K562 (cell line): ENCODE data around the gene PLEKHH2. TPM values are rescaled to one million over a fixed set of nuclear protein-coding genes. Genes with fewer than 3 reads are reported as not detected.

ENCODE experiments used
- ATAC-seq: fragments of 200-7000 bp; cut with Tn5 transposase; 3 replicates; pipeline ENCODE4 v1.9.1; 2020; ENCODE audit warnings: moderate library complexity
- BruUV-seq: library from RNA; stranded (reverse); fragments of 400-500 nt; replicated peaks from 2 replicates; lab custom pipeline; 2021; lab: Mats Ljungman, UMichigan
- CTCF ChIA-PET: fragments of 300-600 bp; formaldehyde crosslinking; extraction: SDS; loops from one replicate; lab custom pipeline; 2021; ENCODE audit warnings: low intra/inter-chr PET ratio; lab: Yijun Ruan, JAX
- POLR2A ChIA-PET: fragments of 300-600, 350-650 bp; sonication (Branson Sonifier 250); formaldehyde crosslinking; extraction: SDS; loops from one replicate; lab custom pipeline; 2021; ENCODE audit warnings: antibody characterized with exemption, inconsistent platforms; lab: Yijun Ruan, JAX
- DNase-seq, 4 experiments: peaks; one replicate each; pipeline versions ENCODE4 v3.0.0 to v3.0.0-alpha.2; 2011 to 2018; ENCODE audit warnings: low spot score in 3 of 4, mixed read lengths in 3 of 4; ENCODE audit errors: extremely low read depth in 1 of 4
- FAIRE-seq: peaks from 2 replicates; lab custom pipeline; 2011; peaks lifted over from hg19 to GRCh38; lab: Jason Lieb, UNC
- H2AFZ ChIP-seq: 2 replicates; pipeline ENCODE4 v1.6.0; 2011; ENCODE audit warnings: low read depth, low read length, control low read depth, inconsistent platforms
- H3K27ac ChIP-seq: fragments of 200-600 bp; 3 replicates; pipeline ENCODE4 v1.8.0; 2011; ENCODE audit warnings: low read depth, mild to moderate bottlenecking, control low read depth, inconsistent platforms, low read length, moderate library complexity, mixed read lengths; ENCODE audit errors: extremely low read depth
- H3K27me3 ChIP-seq, 2 experiments: fragments of 300-600 bp in 1 of 2; 2 replicates in 1 of 2; 3 replicates in 1 of 2; pipeline versions ENCODE4 v1.6.0 to v1.8.0; 2011; ENCODE audit warnings: inconsistent platforms in 2 of 2, low read length in 2 of 2, mild to moderate bottlenecking in 1 of 2, mixed read lengths in 1 of 2, moderate library complexity in 1 of 2; ENCODE audit not compliant: control insufficient read depth in 2 of 2, insufficient read depth in 2 of 2
- H3K36me3 ChIP-seq: fragments of 300-600 bp; 3 replicates; pipeline ENCODE4 v1.8.0; 2011; ENCODE audit warnings: mild to moderate bottlenecking, low read length, inconsistent platforms; ENCODE audit not compliant: control insufficient read depth, insufficient read depth
- H3K4me1 ChIP-seq, 2 experiments: fragments of 200-600 bp in 1 of 2; replicated peaks in 1 of 2; 2 replicates in 1 of 2; 3 replicates in 1 of 2; pipeline versions ENCODE4 v1.5.1 to v1.8.0; 2011; ENCODE audit warnings: inconsistent platforms in 2 of 2, low read length in 2 of 2, mild to moderate bottlenecking in 1 of 2, mixed read lengths in 1 of 2, moderate library complexity in 1 of 2; ENCODE audit not compliant: control insufficient read depth in 2 of 2, insufficient read depth in 2 of 2
- H3K4me2 ChIP-seq: 2 replicates; pipeline ENCODE4 v1.6.1; 2011; ENCODE audit warnings: low read length, control low read depth, inconsistent platforms, mixed read lengths; ENCODE audit not compliant: insufficient read depth
- H3K4me3 ChIP-seq: fragments of 200-600 bp; sonication (generic), shearing (Covaris generic); 2 replicates; pipeline ENCODE4 v1.5.1; 2016; ENCODE audit warnings: control low read depth, inconsistent platforms
- H3K79me2 ChIP-seq: fragments of 200-600 bp; 3 replicates; pipeline ENCODE4 v1.8.0; 2011; ENCODE audit warnings: low read length, inconsistent platforms; ENCODE audit not compliant: control insufficient read depth, insufficient read depth
- H3K9ac ChIP-seq, 2 experiments: 2 replicates each; pipeline versions ENCODE4 v1.6.0 to v1.6.1; 2011; ENCODE audit warnings: low read depth in 2 of 2, low read length in 2 of 2, control low read depth in 1 of 2, inconsistent platforms in 1 of 2, mild to moderate bottlenecking in 1 of 2, mixed read lengths in 1 of 2; ENCODE audit not compliant: insufficient read depth in 1 of 2
- H3K9me1 ChIP-seq: one replicate; pipeline ENCODE4 v1.6.0; 2011; ENCODE audit warnings: inconsistent platforms, mild to moderate bottlenecking, low read length, moderate library complexity; ENCODE audit not compliant: control insufficient read depth, insufficient read depth
- H3K9me3 ChIP-seq: replicated peaks from 2 replicates; pipeline ENCODE4 v1.5.1; 2011; ENCODE audit warnings: low read depth, low read length, inconsistent platforms; ENCODE audit not compliant: control insufficient read depth, insufficient read depth
- H4K20me1 ChIP-seq: replicated peaks from 2 replicates; pipeline ENCODE4 v1.6.1; 2011; ENCODE audit warnings: low read length, inconsistent platforms, mixed read lengths; ENCODE audit not compliant: control insufficient read depth, insufficient read depth
- CEBPB ChIP-seq: fragments of 450-650 bp; IDR thresholded peaks from 2 replicates; pipeline ENCODE4 v1.6.1; 2016; ENCODE audit warnings: missing genetic modification characterization, missing compliant biosample characterization
- CLOCK ChIP-seq: fragments of 250-450 bp; sonication (Bioruptor Pico); IDR thresholded peaks from 2 replicates; pipeline ENCODE4 v1.4.0; 2020; ENCODE audit warnings: mild to moderate bottlenecking, moderate library complexity, borderline replicate concordance
- DACH1 ChIP-seq: fragments of 450-650 bp; IDR thresholded peaks from 2 replicates; pipeline ENCODE4 v1.6.1; 2018; ENCODE audit not compliant: partially characterized antibody
- ILF3 ChIP-seq: fragments of 450-650 bp; IDR thresholded peaks from 2 replicates; pipeline ENCODE4 v1.6.1; 2018; ENCODE audit warnings: antibody characterized with exemption, mild to moderate bottlenecking, moderate library complexity, borderline replicate concordance
- IRF9 ChIP-seq: fragments of 450-650 bp; IDR thresholded peaks from 2 replicates; pipeline ENCODE4 v1.6.1; 2016; ENCODE audit warnings: missing biosample characterization, missing genetic modification characterization
- PURB ChIP-seq: sonication (generic); formaldehyde crosslinking; IDR thresholded peaks from 2 replicates; pipeline ENCODE4 v1.9.0; 2021; ENCODE audit warnings: low read depth, mild to moderate bottlenecking, missing genetic modification reagents
- STAT5A ChIP-seq: IDR thresholded peaks from 2 replicates; pipeline ENCODE4 v1.6.1; 2012; ENCODE audit warnings: low read length, inconsistent platforms, borderline replicate concordance
- TCF3 ChIP-seq: sonication (generic); formaldehyde crosslinking; IDR thresholded peaks from 2 replicates; pipeline ENCODE4 v1.4.0; 2020; ENCODE audit warnings: mild to moderate bottlenecking, missing genetic modification reagents
- ZBTB9 ChIP-seq: fragments of 450-650 bp; formaldehyde crosslinking; IDR thresholded peaks from 2 replicates; pipeline ENCODE4 v1.4.0; 2020; ENCODE audit warnings: mild to moderate bottlenecking, moderate library complexity
- ZFP36 ChIP-seq: fragments of 150-350 bp; IDR thresholded peaks from 2 replicates; pipeline ENCODE4 v1.6.1; 2018; ENCODE audit warnings: low read length, low read depth; ENCODE audit not compliant: partially characterized antibody
- ZNF263 ChIP-seq: sonication (generic); formaldehyde crosslinking; IDR thresholded peaks from 2 replicates; pipeline ENCODE4 v1.8.0; 2022; ENCODE audit warnings: mild to moderate bottlenecking, missing genetic modification reagents, borderline replicate concordance
- ZNF696 ChIP-seq: fragments of 250-450 bp; sonication (Bioruptor Pico); conservative IDR thresholded peaks from 2 replicates; pipeline ENCODE4 v1.4.0; 2020; ENCODE audit warnings: mild to moderate bottlenecking, moderate library complexity
- WGBS: fragments of 100-300 bp; shearing (Covaris generic); methylation state at CpG from one replicate; pipeline ENCODE4 v1.1.6; 2016; ENCODE audit warnings: low coverage, mixed read lengths; ENCODE audit not compliant: insufficient coverage; ENCODE audit errors: missing lambda C conversion rate; 5-methylcytosine and 5-hydroxymethylcytosine counted together
- in situ Hi-C: fragments of 300-500 bp; cut with MboI; formaldehyde crosslinking; loops from 4 replicates; pipeline ENCODE4 v1.15.0; 2018; ENCODE audit warnings: inconsistent platforms, mixed read lengths
- intact Hi-C: fragments of 100-400 bp; cut with micrococcal nuclease; formaldehyde crosslinking; loops from 2 replicates; pipeline ENCODE4 v1.14.2; 2022
- polyA plus RNA-seq, 8 experiments: library from polyadenylated mRNA; depleted of rRNA in 4 of 8; stranded (reverse) in 5 of 8; unstranded in 3 of 8; fragments of >200 nt; fragmentation: Nextera tagmentation in 2 of 8; fragmentation: Illumina TruSeq in 1 of 8; extraction: Ambion mirVana in 2 of 8; extraction: Trizol in 1 of 8; gene quantifications; 2 replicates each; pipeline versions ENCODE4 v1.2.1 to v1.2.3, GENCODE V29; 2011 to 2014; ENCODE audit warnings: inconsistent platforms in 1 of 8, missing spikeins in 1 of 8
- total RNA-seq, 7 experiments: library from RNA; depleted of rRNA in 6 of 7; stranded (reverse); fragments of >200 nt in 6 of 7; fragmentation: Illumina TruSeq in 2 of 7; extraction: Trizol in 2 of 7; gene quantifications; 2 replicates each; pipeline versions ENCODE4 v1.2.1 to v1.2.3, GENCODE V29; 2011 to 2021; ENCODE audit warnings: low replicate concordance in 1 of 7

The PLEKHH2 gene
- total and polyA plus RNA-seq, 9 of the 15 experiments (the other 6 are each of a cell fraction or from before 2014, with no cell fraction given): 0.77 to 13.5 (median 2.7) TPM

GRCh38 chr2:43812947-43813346 lies 175.9 kb downstream of the PLEKHH2 start:
- BruUV-seq: no TSS peak
- FAIRE-seq: no peak
- in situ Hi-C loops: no loop called here
- no peak for TF ChIP-seq ZNF263 (CRISPR knock-in tag)
- no peak for TF ChIP-seq ZBTB9
- TF ChIP-seq STAT5A: no peak
- TF ChIP-seq TCF3 (CRISPR knock-in tag): no peak
- TF ChIP-seq CLOCK: no peak
- no peak for TF ChIP-seq DACH1
- TF ChIP-seq ZFP36: no peak
- TF ChIP-seq ZNF696: no peak
- no peak for TF ChIP-seq IRF9 (tag)
- TF ChIP-seq CEBPB: no peak
- no peak for TF ChIP-seq PURB (CRISPR knock-in tag)
- no peak for TF ChIP-seq ILF3
- no peak overlapping the region for H3K4me3 ChIP-seq
- no peaks in the 10 kb centered on the region for H3K27me3 ChIP-seq
- 38% methylated on average over 2 of the region's 2 CpGs for WGBS
- H3K9me1 ChIP-seq: no peaks in the 10 kb centered on the region
- H4K20me1 ChIP-seq: no peaks in the 10 kb centered on the region
- no peaks in the 10 kb centered on the region for H3K36me3 ChIP-seq
- intact Hi-C loops: no loop called here
- H3K9me3 ChIP-seq: no peaks in the 10 kb centered on the region
- no peaks in the 10 kb centered on the region for H3K79me2 ChIP-seq
- H3K9ac ChIP-seq: no peak overlapping the region
- no peak for ATAC-seq
- H2AFZ ChIP-seq: no peak overlapping the region
- no peak for DNase-seq
- H3K4me2 ChIP-seq: no peak overlapping the region
- no peaks in the 10 kb centered on the region; a peak in 1 of 5 replicates for H3K4me1 ChIP-seq
- POLR2A ChIA-PET: interaction anchor here (0.6 to 0.9 kb wide), 2 partner anchors 180 to 182 kb away, joined by 3 to 4 read pairs; no protein-coding TSS in a partner anchor
- no peak overlapping the region for H3K27ac ChIP-seq
- CTCF ChIA-PET: no interaction called here
